GM23248 (cell line): ENCODE measurements around the gene COL23A1.

ENCODE experiments used
- EZH2 ChIP-seq: fragments of 200-600 bp; sonication (generic); IDR thresholded peaks from 2 replicates; pipeline ENCODE4 v1.6.1; 2018; ENCODE audit warnings: antibody characterized with exemption, mild to moderate bottlenecking; ENCODE audit not compliant: insufficient read depth, poor library complexity, severe bottlenecking
- EZH2phosphoT487 ChIP-seq: fragments of 200-600 bp; sonication (generic); IDR thresholded peaks from 2 replicates; pipeline ENCODE4 v1.6.1; 2018; ENCODE audit warnings: antibody characterized with exemption, moderate library complexity, mild to moderate bottlenecking, low read depth; ENCODE audit not compliant: insufficient read depth

GRCh38 chr5:178572617-178573016 is 17.6 kb downstream of the COL23A1 start:
- TF ChIP-seq EZH2 (no peak), EZH2phosphoT487 (no peak)
